HG03442 (cell line): Measurements from ENCODE around the gene HLA-DRA.
"Not testable (repeated sequence)": the region's sequence is repeated elsewhere in the genome, so short reads cannot be mapped to it uniquely, and the experiment has no call there.

Experiments
- ATAC-seq: cut with Tn5 transposase; IDR thresholded peaks from one replicate; pipeline ENCODE4 v1.9.1; 2021; ENCODE audit warnings: mild to moderate bottlenecking, moderate library complexity; ENCODE audit not compliant: unreplicated experiment

The HLA-DRA gene

DNA sequence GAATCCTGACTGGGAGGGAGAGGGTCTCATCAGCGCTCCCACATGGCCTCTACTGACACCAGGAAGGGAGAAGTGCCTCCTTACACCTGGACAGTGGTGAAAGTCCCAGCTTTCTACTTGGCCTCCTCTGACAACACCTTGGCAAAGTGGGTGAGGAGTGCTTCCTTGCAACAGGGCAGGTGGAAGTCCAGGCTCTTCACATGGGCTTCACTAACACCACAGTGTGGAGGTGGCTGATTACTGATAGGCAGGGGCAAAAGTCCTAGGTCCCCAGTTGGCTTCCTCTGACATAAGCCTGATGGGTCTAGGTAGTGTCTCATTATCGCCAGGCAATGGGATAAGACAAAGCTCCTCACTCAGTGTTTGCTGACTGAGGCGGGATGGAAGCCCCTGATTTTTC is 9.5 kb upstream of the HLA-DRA start:
- ATAC-seq: no peak

DNA sequence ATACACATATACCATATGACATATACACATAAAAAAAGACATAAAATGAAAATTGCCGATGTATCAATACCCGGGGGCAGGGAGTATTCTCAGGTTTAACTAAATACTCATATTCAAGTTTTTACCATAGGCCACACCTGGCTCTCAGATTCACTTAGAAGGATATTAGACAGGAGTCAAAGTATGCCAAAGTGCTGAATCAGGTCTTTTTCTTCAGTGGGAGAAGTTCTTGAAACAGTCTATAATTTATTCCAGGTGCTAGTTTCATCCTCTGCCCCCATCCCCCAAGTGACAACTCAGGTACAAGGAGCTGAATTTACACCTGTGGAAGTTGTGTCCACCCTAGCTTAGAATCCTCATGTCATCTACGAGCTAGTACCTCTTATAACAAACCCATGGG is 8.5 kb upstream of the HLA-DRA start:
- ATAC-seq: no peak

DNA sequence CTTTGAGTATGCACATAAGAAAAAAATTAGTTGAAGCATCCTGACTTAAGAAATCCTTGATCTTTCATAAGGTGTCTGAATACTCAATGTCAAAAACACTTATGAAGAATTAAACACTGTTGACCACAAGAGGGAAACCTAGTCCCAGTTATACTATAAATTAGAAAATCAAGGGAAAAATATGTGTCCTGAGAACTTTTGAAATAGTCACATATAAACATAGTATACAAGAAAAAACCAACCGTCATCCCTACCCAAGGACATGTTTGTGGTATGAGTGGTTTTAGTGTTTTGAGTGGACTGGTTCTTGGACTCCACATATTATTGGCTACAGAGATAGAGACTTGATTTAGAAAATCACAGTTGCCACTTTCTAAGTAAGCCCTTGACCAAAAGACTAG is 7.6 kb upstream of the HLA-DRA start:
- no peak for ATAC-seq

DNA sequence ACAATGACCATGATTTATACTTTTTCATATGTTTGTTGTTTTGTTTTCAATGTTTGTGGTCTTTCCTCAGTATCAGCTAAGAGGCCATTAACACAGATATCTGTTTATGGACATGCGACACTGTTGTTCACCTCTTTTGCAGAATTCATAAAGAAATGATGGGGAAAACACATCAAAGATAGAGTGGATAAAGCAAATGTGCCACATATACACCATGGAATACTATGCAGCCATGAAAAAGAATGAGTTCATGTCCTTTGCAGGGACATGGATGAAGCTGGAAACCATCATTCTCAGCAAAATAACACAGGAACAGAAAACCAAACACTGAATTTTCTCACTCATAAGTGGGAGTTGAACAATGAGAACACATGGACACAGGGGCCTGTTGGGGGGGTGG is 5.7 kb upstream of the HLA-DRA start:
- ATAC-seq: not testable (repeated sequence)

DNA sequence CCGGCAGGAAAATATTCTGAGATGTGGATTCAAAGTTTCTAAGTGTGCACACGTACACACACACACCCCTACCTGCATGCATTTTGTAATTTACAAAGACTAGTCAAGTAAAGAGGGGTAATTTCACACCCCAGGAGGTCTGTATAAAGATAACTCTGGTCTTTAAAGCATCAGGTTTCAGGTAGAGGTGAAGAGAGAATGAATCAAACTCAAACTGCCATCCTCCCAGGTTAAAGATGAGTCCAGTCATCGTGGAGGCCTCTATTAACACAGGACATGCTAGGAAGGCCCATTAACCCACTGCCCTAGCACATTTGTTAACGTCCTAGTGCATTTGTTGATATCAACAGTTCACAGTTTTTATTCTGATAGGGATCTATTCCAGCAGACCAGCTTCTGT is 3.5 kb upstream of the HLA-DRA start:
- no peak for ATAC-seq

DNA sequence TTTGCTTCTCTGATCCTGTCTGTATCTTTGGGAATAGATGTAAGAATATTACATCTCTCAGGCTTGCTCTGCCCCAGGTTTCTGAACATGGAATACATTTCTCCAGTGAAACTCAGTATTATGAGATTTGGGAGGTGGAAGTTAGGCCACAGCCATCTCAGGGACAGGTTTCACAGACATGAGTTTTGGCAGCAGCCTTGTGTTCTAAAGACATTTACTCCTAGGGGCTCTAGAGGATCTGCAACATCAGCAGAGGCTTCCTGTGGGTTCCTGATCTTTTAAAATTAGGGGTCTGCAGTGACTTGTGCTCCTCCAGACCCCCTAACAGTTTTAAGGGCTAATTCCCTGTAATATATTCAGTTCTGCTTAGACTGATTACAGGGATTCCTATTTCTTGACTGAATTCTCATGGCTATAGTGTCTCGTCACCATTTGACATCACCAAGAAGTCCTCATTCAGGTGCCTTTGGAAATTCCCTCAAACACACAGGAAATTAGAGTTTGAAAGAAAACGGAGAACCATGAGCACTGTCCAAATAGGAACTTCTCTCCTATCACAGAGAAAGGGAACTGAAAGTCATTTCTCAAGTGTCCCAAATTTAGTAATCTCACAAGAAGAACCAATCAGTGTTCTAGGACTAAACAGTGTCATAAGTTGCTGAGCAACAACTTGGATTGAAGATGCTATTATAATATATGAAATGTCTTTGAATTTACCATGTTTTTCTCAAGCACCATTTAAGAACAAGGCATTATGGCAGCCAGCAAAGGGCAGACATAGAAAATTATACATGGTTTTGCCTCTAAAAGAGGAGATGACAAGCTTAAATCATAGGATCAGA is 2.5 kb upstream of the HLA-DRA start:
- peak; percentile 62 for ATAC-seq

DNA sequence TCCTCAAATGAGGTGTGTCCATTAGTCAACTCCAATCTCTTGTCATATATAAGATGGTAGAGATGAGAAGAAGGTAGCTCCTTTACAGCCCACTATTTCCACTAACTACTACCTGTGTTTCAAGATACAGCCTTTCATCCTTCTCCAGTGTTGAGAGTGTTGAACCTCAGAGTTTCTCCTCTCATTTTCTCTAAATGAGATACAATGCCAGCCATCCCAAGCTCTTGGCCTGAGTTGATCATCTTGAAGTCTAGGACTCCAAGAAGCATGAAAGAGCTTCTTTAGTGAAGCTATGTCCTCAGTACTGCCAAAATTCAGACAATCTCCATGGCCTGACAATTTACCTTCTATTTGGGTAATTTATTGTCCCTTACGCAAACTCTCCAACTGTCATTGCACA is 548 bp upstream of the HLA-DRA start:
- ATAC-seq: no peak

DNA sequence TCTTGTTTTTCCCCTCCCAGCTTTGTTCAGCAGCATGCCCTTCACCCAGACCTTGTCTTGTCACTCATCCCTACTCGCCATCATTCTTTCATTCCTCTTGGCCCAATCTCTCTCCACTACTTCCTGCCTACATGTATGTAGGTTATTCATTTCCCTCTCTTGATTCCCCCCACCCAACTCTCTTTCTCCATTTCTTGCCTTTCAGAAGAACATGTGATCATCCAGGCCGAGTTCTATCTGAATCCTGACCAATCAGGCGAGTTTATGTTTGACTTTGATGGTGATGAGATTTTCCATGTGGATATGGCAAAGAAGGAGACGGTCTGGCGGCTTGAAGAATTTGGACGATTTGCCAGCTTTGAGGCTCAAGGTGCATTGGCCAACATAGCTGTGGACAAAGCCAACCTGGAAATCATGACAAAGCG is 2.6 kb downstream of the HLA-DRA start:
- no peak for ATAC-seq

DNA sequence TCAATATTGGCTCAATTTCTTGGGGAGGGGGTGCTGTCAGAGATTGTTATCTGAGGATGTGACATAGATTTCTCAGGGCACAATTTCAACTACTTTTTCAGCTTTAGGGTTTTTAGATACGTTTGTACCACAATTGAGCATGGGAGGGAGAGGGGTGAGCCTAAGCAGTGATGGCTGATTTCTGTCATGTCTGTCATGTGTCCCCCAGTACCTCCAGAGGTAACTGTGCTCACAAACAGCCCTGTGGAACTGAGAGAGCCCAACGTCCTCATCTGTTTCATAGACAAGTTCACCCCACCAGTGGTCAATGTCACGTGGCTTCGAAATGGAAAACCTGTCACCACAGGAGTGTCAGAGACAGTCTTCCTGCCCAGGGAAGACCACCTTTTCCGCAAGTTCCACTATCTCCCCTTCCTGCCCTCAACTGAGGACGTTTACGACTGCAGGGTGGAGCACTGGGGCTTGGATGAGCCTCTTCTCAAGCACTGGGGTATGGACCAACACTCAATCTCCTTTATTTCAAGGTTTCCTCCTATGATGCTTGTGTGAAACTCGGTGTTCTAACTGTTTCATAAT is 3.4 kb downstream of the HLA-DRA start:
- no peak for ATAC-seq

DNA sequence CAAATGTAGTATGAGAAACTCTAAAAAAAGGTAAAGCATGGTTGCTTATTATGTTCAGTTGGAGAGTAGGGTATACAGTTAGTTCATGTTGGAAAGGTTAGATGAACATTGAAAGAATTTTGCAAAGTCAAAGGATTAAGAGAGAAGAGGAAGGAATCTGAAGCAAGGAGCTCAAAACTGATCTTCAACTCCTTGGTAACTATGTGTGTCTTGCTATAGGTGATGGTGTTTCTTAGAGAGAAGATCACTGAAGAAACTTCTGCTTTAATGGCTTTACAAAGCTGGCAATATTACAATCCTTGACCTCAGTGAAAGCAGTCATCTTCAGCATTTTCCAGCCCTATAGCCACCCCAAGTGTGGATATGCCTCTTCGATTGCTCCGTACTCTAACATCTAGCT is 4.7 kb downstream of the HLA-DRA start:
- no peak for ATAC-seq

DNA sequence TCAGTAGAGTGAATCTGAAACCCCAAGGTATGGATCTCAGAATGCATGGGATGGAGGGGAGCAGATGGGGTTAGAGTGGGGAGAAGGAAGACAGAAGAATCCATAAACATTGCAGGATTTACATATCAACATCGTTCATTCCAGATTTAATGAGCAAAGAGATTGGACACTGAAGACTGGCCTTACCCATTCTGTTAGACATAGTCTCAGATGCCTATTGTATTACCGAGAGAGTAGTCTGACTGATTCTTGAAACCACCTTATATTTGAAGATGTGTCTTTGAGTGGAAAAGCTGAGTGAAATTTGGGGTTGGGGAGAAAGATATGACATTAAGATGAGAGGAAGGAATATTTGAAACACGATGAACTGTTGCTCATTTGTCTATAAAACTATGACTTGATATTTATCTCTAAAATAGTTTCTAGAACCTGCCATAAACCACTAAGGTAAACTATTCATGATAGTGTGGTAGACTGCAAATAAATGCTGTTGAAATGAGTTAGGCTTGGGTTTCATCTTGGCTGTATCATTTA is 5.7 kb downstream of the HLA-DRA start:
- ATAC-seq: no peak

DNA sequence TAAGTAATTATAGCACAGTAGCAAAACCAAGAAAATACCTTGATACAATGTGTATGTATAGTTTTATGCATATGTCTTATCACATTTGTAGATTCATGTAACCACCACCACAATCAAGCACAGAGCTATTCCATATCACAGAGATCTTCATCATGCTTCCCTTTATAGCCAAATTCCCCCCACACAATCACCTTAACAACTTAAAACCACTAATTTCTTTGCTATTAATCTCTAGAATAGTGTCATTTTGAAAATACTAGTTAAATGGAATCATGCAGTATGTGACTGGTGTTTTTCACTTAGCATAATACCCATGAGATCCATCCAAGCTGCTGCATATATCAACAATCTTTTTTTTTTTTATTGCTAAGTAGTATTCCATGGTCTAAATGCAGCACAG is 8.2 kb downstream of the HLA-DRA start:
- ATAC-seq: no peak

DNA sequence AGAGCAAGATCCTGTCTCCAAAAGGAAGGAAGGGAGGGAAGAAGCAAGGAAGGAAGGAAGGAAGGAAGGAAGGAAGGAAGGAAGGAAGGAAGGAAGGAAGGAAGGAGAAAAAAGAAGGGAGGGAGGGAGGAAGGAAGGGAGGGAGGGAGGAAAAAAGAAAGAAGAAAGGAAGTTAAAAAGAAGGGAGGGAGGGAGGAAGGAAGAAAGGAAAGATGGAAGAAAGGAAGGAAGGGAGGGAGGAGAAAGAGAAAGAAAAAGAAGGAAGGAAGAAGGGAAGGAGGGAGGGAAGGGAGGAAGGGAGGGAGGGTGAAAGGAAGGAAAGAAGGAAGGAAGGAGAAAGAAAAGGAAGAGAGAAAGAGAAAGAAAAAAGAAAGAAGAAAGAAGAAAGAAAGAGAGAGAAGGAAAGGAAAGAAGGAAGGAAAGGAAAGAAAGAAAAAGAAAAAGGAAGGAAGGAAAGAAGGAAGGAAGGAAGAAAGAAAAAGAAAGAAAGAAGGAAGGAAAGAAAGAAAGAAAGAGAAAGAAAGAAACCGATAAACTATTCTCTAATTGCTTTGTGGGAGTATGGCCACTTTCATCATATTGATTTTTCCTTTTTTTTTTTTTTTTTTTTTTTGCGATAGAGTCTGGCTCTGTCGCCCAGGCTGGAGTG is 9.5 kb downstream of the HLA-DRA start:
- no peak for ATAC-seq

DNA sequence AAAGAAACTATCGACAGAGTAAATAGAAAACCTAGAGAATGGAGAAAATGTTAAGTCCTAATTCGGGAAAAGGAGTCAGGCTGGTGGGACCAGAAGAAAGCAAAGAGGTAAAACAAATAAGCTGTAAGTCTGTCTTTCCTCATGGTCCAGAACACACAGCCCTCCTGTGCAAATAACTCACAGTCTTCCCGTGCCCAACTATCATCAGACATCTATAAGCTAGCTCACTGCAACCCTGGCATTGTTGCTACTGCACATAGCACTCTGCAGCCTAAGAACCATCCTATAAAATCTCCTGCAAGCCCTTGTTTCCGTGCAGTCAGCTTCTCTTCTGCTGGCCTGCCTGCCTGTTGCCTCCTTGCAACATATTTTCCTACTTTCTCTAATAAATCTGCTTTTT is 17.4 kb downstream of the HLA-DRA start:
- ATAC-seq: no peak

DNA sequence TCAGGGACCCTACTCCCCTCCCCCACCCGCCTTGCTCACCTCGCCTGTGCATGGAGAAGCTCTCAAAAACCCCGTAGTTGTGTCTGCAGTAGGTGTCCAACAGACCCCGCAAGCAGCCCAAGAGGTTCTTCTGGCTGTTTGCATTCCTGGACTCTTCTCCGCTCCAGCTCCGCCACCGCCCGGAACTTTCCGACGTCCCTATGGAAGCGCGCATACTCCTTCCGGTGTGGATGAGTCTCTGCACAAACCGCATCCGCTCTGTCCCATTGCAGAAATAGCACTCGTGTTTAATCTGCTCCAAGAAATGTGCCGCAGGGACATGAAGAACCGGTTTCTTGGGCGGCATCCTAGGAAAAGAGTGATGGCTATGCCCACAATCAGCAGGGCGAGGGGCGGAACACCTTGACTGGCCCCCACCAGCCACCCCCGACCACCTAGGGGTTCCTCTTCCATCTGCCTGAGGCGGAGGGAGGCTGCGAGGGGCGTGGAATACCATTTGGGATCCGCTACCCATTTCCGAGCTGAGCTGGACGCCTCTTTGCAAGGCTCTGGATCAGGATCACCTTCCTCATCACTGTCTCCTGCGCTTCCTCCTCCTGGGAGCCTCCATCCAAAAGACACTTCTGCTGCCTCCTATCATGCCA is 20.2 kb downstream of the HLA-DRA start:
- ATAC-seq: no peak

DNA sequence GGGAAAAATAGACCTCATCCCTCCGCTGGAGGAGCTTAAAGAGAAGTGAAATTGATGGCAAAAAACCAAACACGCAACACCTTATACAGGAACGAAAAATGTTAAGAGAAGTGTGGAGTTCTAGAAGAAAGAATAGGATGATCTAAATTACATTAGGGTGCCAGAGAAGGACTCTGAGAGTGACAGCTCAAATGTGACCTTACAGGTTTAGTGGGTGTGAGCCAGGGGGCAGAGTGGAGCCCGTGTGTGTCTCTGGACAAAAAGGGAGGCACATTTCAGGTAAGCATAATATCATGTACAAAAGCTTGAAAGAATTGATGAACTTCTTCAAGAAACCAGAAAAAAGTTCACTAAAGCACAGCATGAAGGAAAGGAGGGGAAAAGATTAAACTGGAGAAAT is 20.8 kb downstream of the HLA-DRA start:
- ATAC-seq: no peak

DNA sequence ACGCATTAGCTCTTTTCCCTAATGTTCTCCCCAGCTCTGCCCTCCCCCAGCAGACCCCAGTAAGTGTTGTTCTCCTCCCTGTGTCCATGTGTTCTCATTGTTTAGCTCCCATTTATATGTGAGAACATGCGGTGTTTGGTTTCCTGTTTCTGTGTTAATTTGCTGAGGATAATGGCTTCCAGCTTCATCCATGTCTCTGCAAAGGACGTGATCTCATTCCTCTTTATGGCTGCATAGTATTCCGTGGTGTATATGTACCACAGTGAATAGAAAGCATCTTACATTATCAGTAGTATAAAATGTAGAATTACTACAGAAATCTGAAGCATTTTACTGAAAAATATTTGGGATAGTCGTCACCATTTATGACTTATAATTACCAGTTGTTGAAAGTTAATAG is 21.8 kb downstream of the HLA-DRA start:
- no peak for ATAC-seq

DNA sequence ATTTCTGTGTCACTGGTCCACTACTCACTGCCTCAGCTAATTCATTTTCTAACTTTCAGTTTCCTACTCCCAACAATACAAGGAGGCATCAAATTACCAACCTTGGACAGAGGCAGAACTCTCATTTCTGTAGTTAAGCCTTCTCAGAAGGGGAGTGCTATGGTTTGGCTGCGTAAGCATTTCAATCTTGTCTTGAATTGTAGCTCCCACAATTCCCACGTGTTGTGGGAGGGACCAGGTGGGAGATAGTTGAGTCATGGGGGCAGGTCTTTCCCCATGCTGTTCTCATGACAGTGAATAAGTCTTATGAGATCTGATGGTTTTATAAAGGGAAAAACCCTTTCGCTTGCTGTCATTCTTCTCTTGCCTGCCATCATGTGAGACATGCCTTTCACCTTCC is 22.9 kb downstream of the HLA-DRA start:
- ATAC-seq: peak; percentile 88

DNA sequence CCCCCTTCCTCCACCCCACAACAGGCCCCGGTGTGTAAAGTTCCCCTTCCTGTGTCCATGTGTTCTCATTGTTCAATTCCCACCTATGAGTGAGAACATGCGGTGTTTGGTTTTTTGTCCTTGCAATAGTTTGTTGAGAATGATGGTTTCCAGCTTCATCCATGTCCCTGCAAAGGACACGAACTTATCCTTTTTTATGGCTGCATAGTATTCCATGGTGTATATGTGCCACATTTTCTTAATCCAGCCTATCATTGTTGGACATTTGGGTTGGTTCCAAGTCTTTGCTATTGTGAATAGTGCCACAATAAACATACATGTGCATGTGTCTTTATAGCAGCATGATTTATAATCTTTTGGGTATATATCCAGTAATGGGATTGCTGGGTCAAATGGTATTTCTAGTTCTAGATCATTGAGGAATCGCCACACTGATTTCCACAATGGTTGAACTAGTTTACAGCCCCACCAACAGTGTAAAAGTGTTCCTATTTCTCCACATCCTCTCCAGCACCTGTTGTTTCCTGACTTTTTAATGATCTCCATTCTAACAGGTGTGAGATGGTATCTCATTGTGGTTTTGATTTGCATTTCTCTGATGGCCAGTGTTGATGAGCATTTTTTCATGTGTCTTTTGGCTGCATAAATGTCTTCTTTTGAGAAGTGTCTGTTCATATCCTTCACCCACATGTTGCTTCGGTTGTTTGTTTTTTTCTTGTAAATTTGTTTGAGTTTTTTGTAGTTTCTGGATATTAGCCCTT is 28.2 kb downstream of the HLA-DRA start:
- ATAC-seq: not testable (repeated sequence)

DNA sequence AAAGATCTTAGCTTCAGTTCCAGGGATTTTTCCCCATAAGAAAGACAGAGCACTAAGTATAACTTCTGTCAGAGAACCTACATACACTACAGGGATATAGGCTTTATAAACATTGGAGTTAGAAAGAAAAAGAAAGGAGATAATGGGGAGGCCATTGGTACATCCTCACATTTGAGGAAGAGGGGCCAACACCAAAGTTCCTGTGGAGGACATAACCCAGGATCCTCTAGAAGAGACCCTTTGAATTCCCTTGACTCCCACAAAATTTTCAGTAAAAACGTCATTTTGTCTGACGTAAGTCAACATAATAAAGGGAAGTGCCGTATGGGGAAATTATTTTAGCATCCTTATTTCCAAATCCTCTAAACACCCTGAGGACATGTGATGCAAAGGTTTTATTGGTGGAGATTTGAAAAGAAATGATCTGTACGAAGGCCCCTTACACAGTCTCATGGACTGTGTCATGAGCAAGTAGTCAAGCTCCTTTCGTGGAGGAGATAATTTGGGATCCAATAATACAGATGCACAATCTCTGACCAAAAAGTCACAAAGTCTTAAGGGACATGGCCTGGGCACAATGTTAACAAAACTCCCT is 33.2 kb downstream of the HLA-DRA start:
- ATAC-seq: no peak
